HG03565 (cell line): ENCODE data around the gene FYB2.
A peak's percentile ranks its signal among the peaks of the same experiment; 100 is the strongest.
"Not testable (repeated sequence)": the region's sequence is repeated elsewhere in the genome, so short reads cannot be mapped to it uniquely, and the experiment has no call there.

Source experiments
- ATAC-seq: cut with Tn5 transposase; IDR thresholded peaks from one replicate; pipeline ENCODE4 v1.9.1; 2021; ENCODE audit warnings: mild to moderate bottlenecking, moderate library complexity; ENCODE audit not compliant: unreplicated experiment

The FYB2 gene

DNA sequence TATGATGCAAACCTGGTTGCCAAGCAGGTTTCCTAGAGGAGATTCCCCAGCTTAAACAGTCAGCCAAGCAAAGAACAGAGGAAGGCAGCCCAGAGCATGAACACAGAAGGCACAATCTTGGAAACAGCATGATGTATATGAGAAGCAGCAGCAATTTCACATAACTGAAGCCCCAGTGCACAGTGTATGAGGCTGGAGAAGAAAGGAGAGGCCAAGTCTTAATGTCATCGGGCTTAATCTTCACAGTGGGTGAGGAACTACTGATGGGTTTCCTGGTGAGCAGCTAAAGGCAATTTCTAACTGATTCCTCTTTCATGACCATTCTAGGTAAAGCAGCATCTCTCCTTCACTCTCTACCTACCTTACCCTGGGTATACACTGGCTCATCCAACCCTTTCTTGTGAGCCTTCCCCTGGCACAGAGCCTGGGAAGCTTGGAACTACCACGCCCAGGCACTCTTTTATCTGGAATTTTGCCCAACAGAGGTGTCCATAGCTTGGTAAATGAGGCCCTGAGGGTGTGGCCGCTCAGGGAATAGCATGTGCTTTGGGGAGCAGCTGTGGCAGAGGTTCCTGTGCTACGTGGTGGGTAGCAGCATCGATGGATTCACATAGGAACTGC, 22.0 kb downstream of the FYB2 start:
- ATAC-seq = no peak

DNA sequence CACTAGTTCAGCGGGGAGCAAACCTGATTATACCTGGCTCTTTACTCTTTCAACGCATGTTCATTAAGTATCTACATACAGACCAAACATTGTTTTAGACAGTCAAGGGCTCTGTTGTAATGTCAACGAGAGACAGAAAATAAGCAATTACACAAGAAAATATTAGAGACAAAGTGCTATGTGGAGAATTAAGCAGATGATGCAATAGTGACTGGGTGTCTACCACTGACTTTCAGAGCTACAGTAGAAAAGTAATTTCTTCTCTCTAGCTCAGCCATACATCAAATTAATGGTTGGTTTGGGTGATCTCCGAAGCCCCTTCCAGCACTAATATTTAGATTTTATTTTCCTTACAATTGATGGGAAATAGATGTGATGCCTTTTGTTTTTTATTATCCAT, 23.3 kb downstream of the FYB2 start:
- no peak for ATAC-seq

DNA sequence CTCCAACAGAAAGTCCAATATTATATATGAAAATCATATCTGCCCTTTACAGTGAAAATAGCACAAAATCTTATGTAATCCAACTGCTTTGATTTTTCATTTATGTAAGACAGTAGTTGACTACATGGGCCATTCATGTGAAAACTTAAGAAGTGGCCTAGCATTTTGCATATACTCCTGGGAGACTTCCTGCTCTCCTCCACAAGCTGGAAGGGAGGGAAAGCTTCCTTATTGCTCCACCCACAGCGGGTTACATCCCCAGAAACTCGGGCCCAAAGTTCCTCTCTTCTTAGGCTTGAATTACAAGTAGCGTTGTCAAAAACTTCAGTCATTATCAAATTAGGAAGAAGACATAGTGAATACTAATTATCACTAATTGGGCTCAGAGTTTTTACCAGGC, 29.2 kb downstream of the FYB2 start:
- no peak for ATAC-seq

DNA sequence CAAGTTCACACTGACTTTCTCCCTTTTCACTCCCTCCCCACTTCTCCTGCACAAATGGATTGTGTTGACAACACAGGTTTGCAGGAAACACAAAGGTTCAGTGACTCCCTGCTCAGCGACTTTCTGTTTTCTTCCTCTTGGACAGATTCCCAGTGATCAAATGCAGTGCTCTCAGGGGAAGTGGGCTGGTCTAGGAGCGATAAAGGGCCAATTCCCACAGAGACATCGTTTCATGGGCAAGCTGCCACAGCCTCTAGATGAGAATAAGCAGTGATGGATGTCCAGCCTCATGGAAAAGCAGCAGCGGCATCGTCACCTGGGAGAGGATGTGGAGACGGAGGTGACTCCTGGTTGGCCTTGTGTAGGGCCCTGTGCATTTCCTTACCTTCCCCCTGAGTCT, 30.6 kb downstream of the FYB2 start:
- no peak for ATAC-seq

DNA sequence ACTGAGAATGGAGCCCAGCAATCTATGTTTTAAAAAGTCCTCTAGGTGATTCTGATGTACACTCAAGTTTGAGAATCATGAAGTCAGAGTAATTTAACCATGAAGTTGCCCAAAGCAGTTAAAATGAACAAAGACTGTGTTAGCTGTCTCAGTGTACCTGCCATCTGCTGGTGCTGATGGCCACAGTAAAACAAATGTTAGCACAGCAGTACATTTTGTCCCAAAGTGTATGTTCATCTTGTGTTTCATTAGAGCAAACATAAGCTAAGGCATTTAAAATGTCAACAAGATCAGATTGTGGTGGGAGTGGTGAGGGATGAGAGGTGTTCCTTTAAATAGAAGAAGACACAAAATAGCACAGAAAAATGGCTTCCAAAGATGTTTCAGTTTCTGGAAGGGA, 31.1 kb downstream of the FYB2 start:
- ATAC-seq = no peak

DNA sequence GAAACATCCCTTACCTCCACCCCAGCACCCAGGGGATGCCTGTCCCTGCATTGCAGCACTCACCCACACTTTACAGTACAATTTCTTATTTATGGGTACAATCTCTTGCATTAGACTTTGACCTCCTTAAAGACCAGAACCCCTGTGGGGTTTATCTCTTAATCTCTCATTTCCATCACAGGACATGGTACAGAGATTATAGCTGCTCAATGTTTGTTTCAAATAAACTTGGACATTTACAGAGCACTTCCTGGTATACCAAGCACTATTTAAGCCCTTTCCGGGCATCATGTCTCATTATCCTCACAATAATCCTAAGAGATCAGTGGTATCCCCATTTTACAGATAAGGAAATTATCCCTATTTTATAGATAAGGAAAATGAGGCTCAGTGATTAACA, 31.9 kb downstream of the FYB2 start:
- no peak for ATAC-seq

DNA sequence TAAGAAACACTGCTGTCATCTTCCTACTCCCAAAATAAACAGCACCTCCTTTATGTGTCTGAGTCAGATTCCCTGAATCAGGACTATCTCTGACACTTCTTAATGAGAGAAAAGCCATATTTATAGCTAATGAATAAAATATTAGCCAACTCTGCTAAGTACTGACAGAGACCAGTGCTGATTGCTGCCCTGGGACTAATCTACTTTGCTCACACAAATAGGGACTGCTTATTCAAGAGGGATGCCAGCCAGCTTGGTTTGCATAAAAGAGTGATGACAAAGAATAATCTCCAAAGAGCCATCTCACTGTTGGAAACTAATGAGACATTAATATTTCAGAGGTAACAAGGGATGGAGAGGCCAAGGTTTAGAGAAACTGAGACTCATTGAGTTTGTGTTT, 36.4 kb downstream of the FYB2 start:
- ATAC-seq = no peak

DNA sequence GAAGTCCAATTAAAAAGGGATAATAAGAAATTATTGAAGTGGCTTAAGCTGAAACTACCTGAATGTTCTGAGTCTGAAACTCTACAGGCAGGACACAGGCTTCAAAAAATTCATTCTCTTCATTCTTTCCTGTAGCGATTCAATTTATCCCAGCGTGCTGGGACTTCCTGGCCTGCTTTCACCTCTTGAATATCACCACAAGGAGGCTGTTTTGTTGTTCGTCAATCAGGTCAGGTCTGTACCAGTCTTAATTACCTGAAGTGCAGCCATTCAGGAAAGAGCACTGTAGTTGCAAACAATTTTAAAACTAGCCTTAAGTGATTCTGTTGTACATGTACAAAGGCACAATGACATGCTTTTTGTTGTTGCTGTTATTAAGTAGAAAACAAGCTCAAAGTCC, 38.4 kb downstream of the FYB2 start:
- no peak for ATAC-seq

DNA sequence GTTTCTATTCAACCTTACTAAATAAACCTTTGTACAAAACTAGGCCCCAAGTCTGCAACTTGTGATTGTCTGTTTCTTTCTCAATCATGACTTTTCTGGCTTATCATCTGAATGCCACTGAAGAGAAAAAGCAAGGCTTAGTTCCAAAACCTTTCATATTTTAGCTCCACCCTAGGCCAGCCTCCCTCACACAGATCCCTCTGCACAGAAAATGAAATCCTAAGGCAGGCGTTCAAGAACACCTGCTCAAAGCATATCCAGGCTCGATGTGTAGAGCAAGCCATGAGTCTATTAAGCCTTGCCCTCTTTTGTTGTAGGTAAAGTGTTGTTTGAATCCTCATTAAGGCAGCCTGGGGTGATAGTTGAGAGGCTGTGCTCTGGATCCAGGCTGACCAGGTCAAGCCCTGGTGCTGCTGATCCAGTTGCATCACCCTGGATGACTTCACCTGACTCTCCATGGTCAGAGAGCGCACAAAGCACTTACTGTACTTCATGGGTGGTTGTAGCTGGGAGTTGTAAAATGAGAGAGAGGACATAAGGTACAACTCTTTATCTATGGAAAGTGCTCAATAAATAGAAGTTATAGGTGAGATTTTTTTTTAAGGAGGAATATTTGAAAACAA, 39.0 kb downstream of the FYB2 start:
- ATAC-seq = no peak

DNA sequence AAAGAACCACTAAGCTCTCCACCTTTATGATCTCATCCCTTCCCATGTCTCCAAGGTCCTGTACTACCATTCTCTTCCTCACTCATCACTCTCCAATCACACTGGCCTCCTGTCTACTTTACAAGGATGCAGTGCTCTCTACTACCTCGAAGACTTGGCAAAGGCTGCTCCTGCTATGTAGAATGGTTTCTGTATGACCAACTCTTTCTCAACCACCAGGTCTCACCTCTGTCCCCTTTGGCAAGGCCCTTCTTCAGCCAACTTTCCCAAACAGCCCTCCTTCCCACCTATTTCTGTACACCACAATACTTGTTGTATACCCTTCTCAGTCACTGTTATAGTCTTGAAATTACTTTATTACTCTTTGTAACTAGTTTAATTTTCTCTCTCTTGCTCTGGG, 41.2 kb downstream of the FYB2 start:
- ATAC-seq = no peak

DNA sequence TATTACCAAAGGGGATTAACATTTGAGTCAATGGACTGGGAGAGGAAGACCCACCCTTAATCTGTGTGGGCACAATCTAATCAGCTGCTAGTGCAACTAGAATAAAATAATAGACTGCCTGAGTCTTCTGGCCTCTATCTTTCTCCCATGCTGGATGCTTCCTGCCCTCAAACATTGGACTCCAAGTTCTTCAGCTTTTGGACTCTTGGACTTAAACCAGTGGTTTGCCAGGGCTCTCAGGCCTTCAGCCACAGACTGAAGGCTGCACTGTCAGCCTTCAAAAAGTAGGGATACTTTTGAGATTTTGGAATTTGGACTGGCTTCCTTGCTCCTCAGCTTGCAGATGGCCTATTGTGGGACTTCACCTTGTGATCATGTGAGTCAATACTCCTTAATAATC, 44.5 kb downstream of the FYB2 start:
- not testable (repeated sequence) for ATAC-seq

DNA sequence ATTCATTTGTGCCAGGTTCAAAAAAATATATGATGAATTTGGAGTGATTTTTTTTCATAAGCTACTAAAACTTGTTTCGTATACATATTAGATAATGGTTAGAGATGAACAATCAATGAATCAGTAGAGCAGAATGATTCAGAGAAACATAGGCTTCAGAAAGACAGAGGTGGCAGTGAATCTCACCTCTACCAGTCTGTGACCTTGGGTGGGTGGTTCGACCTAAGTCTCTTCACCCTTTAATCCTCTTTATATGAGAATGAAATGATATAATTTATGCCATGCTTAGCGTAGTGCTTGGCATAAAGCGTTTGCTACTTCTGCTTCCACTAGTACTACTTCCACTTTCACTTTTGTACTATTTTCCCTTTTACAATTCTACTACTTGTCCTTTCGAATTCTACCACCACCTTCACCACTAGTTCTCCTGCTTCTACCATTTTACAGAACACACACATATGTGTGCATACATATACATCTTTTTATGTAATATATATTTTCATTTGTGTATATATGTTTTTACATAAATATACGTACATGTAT, 45.1 kb downstream of the FYB2 start:
- peak; percentile 79 for ATAC-seq

DNA sequence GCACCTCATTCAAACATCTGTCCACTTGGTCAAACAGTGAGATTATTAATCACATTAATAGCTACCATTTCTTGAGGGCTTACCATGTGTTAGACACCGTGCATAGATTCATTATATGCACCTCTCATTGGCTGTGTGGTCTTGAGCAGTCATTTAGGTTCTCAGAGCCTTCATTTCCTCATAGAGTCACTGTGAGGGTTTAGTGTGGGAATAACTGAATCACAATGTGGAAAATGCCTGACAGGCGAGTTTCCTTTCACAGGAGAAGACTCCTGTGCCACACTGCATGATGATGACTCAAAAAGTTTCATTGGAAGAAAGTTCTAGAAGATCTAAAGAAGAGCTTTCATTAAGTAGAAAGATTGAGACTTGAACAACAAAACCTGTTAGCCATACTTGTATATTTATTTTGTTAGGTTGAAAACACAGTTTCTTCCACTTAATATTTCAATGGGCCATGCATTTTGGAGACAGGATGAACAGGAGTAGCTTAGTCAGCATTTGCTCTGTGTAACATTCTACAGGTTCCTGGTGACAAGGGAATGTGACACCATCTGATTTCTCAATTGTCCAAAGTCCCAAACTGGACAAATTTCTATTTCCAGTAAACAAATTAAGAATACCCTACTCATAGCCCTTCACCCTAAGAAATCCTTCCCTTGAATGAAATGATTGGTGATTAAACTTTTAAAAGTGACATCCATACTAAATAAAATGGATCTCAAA, 45.7 kb downstream of the FYB2 start:
- ATAC-seq = no peak

DNA sequence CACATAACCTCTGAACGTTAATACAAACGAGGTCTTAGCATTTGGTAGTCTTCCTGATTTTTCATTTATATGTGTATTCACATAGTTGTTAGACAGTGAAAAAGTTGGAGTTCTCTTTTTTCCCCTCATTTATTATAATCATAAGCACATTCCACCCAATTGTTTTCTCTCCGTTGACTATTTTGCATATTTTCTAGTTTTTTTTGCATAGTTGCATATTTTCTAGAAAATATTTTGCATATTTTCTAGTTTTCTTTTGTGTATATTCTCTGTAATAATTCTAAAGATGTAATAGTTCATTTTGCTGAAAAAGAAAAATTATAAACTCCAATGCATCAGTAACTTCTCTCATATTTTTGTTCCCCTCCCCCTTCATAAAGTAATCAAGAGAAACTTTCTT, 47.5 kb downstream of the FYB2 start:
- ATAC-seq = no peak

DNA sequence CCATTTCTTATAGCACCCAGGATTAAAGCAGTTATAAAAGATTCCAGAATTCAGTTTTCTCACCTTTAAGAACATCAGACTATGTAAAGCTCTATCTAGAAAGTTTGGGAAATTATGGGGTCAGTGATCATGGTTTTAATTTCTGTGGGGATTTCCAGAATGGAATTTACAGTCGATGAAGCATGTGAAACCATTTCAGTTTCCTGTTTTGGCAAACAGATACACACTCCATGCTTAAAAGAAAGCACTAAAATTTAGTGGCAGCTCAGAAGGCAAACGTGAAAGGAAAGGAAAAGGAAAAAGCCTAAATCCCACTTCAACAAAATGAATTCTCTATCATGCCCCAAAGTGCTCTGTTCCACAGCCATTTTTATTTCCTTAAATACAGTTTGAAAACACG, 60.4 kb downstream of the FYB2 start:
- no peak for ATAC-seq

DNA sequence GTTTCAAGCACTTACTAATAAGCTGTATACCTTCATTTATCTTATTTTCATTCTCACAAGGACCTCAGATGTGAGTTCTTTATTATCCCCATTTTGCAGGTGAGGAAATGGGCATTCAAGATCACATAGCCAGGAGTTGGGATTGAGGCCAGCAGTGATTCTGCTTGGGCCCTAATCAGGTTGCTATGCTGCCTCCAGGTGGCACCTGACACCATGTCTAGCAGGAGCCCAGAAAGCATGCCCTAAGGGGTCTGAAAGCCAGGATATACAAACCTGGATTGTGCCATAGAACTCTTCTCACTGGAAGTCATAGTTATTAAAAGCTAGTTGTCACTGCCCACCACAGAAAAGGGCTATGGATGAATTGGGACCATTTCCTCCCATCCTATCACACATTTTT, 61.1 kb downstream of the FYB2 start:
- ATAC-seq = no peak

DNA sequence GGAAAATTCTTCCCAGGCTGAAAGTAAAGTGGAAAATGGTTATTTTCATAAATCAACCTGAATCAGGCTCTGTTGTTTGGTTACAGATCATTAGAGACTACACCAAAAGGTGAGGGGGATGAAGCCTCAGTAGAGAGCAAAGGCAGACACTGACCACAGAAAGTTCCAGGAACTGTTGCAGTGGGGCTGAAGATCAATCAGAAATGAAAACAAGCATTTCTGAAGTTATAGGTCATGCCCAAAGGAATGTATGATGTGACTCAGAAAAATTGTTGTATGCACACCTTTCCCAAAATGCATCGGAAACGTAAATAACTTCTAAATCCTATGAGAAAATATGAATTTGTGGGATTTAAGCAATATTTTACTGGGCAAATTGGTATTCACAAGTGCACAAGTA, 63.3 kb downstream of the FYB2 start:
- no peak for ATAC-seq

DNA sequence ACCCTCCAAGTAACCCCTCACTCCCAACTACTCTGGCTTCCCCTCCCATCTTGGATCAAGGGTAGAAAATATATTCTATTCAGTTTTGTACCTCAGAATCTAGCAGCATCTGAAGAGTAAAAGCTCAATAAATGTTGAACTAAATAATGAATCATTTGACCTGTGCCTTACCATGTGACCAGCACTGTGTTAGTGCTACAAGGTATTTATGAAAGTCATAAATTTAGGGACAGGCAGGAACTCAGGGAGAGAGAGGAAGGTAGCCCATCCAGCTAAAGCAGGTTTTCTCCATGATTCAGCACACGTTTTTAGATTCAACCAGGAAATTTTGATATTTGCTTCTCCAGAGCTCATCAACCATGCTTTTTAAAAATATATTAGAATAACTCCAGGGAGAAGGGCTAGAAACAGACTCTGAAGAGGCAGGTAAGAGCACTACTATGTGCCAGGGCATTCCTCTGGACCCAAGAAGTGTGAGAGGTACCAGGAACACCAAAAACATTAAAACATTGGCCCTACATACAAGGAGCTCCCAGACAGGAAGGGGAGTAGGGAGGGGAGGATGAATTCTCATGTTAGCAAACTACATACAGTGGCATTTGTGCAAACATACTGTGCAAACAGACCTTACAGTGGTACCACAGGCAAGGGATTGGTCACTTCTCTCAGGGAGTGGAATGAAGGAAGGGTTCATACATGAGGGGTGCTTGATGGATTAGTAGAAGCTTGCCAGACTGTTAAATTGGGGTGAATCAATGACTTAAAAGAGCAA, 64.3 kb downstream of the FYB2 start:
- ATAC-seq = no peak

DNA sequence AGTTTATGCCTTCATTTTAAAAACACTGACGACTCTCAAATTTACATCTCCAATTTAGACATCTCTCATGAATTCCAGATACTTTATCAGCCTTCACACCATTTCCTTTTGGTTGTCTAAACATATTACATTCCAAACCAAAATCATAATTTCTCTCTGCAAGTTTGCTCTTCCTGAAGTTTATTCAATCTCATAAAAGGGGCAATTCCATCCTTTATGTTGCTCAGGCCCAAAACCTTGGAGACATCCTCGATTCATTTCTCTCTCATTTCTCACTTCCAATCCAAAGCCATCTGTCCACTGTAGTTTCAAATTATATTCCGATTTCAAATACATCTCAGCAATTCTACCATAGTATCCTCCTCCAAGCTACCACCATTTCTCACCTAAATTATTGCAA, 74.0 kb downstream of the FYB2 start:
- no peak for ATAC-seq

DNA sequence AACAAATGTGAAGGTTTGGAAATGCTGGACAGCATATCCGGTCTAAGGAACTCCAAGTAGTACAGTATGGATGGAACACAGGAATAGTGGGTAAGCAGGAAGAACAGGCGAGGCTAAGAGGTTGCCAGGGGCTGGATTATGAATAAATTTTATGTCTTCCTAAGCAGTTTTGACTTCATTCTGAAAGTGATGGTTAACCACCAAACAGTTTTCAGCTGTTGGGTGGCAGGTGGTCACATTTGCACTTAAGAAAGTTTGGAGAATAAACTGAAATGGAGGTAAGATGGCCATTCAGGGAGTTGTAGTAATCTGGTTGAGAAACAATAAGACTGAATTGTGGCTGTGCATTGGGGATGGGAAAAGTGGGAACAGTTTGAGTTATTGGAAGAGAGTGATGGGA, 90.2 kb downstream of the FYB2 start:
- ATAC-seq = no peak

DNA sequence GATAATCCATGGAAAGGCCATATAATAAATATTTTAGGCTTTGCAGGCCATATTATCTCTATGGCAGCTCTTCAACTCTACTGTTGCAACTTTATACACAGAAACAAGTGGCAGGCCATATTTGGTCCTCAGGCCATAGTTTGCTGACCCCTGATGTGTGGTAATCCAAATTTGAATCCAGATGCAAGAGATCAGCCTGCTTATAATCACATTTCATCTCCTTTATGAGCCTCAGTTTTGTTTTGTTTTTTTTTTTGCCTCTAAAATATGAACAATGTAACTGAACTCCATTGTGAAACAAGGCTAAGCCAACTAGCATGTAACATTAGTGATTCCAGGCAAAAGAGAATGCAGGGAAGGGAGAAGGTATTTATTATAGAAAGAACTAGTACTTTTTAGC, 92.5 kb downstream of the FYB2 start:
- no peak for ATAC-seq

DNA sequence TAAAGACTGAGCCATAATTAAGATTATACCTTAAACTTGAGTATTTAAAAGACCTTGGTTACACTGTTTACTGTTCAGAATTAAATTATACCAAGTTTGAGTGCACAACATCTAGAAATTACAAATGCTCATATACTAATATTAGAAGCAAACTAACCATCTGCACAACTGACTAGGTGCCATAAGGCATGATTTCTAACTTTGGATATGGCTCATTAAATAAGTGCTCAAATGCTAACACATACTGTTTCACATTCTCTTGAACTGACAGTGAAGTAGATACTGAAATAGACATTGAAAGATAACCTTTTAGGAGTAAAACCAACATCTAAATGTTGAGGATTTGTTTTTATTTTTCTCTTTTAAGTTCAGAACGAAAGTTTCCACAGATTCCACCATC, 100.0 kb downstream of the FYB2 start:
- no peak for ATAC-seq
